ENCODE results near the gene PCYT1A.

DNA sequence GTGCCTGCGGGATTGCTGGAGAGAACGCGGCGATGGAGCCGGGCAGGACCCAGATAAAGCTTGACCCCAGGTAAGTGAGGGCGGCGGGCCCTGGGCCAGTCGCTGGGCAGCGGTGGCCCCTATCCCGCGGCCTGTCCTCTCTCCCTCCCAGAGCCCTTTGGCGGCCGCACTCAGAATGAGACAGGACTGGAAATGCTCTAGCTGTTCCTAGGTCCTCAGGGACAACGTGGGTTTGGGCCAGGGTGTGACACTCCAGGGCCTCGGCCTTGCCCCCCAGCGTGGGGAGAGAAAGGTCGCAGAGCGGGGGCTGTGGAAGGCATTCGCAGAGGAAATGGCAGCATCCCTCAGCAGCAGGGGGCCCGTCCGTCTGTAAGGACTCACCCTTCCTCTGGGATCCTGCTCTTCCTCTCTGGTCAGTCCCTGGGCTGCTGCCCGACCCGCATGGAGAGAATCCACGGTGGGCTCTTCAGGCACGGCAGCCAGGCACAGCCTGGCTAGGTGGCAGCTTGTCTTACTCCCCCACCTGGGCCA lies 70.8 kb downstream of the PCYT1A start:
- TF ChIP-seq, protein P1, sequence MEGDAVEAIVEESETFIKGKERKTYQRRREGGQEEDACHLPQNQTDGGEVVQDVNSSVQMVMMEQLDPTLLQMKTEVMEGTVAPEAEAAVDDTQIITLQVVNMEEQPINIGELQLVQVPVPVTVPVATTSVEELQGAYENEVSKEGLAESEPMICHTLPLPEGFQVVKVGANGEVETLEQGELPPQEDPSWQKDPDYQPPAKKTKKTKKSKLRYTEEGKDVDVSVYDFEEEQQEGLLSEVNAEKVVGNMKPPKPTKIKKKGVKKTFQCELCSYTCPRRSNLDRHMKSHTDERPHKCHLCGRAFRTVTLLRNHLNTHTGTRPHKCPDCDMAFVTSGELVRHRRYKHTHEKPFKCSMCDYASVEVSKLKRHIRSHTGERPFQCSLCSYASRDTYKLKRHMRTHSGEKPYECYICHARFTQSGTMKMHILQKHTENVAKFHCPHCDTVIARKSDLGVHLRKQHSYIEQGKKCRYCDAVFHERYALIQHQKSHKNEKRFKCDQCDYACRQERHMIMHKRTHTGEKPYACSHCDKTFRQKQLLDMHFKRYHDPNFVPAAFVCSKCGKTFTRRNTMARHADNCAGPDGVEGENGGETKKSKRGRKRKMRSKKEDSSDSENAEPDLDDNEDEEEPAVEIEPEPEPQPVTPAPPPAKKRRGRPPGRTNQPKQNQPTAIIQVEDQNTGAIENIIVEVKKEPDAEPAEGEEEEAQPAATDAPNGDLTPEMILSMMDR (IDR thresholded peaks at IDR 0.05 in 4 of 5, conservative IDR thresholded peaks at IDR 0.05 in 1 of 5), result no peak
- no peak for TF ChIP-seq POLR2A (IDR thresholded peaks at IDR 0.05)
